ENCODE results near the gene FAM234B. TPM values are rescaled to one million over a fixed set of nuclear protein-coding genes. Genes with fewer than 3 reads are reported as not detected.
A peak's percentile ranks its signal among the peaks of the same experiment; 100 is the strongest.

FAM234B gene
- total RNA-seq, 1 experiment from 2014 or later, result 5.7 TPM

DNA sequence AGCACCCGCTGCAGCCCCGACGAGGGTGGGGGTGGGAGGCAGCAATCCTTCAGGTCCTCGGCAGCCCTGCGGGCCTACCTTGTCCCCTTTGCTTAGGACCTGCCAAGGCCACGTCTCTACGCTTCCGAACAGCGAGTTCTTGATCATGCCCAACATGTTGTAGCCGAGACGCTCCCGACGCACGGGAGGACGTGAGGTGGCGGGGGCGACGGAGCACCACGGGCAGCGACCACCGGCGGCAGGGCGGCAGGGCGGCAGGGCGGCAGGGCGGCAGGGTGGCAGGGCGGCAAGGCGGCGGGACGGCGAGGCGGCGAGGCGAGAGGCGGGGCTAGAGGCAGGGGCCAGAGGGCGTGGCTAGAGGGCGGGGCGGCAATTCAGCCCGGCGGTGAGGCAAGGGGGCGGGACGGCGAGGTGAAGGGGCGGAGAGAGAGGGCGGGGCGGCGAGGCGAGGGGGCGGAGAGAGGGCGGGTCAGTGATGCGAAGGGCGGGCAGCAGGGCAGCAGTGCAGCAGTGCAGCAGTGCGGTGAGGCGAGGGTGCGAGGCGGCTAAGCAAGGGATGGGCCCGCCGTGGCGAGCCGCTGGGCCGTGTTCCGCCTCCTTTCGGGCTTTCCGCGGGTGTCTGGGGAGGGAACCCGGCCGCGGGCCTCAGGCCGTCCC lies 44.1 kb upstream of the FAM234B start, which contains the start of gene HEBP1:
Gene HEBP1, minus strand, starts transcription at position 307 of the 657 bp plus-strand sequence. Its CDS starts 151 bp downstream, at position 156.
- peaks cover 6% of the 10 kb centered on the region for H3K36me3 Mint-ChIP-seq (ENCODE audit: insufficient read depth, unreplicated experiment)
- no peaks in the 10 kb centered on the region for H3K27me3 Mint-ChIP-seq (ENCODE audit: insufficient read depth, unreplicated experiment)
- TF ChIP-seq CTCF (IDR thresholded peaks at IDR 0.05; ENCODE audit: unreplicated experiment), result no peak
- DNase-seq (ENCODE audit: unreplicated experiment), result peak; percentile 89
- intact Hi-C loops (cut with micrococcal nuclease), result loop anchor here (1.0 to 5.0 kb wide), 5 partner anchors 94 to 1367 kb away; partner anchors contain the start of gene ATF7IP
- peak within 1 kb of the TSS; percentile 84 for H3K27ac Mint-ChIP-seq (ENCODE audit: low read depth, unreplicated experiment)
- H3K4me3 Mint-ChIP-seq (ENCODE audit: unreplicated experiment), result peak within 1 kb of the TSS; percentile 96
- POLR2A ChIA-PET, result interaction anchor here (0.5 to 1.6 kb wide), 9 partner anchors 14 to 223 kb away, joined by 3 to 6 read pairs (median 5); partner anchors contain the start of gene GPRC5A
- BruUV-seq (replicated peaks), result no TSS peak
- H3K4me1 Mint-ChIP-seq (ENCODE audit: insufficient read depth, unreplicated experiment), result peaks cover 33% of the 10 kb centered on the region
- CTCF ChIA-PET, result interaction anchor here (0.6 to 3.1 kb wide), 3 partner anchors 212 to 352 kb away, joined by 3 to 24 read pairs (median 8); no protein-coding TSS in a partner anchor
- no peaks in the 10 kb centered on the region for H3K9me3 Mint-ChIP-seq (ENCODE audit: unreplicated experiment)

GRCh38 chr12:13000616-13000924 lies 43.6 kb upstream of the FAM234B start:
- Mint-ChIP-seq H3K4me1 (ENCODE audit: insufficient read depth, unreplicated experiment) (peaks cover 33% of the 10 kb centered on the region), H3K9me3 (ENCODE audit: unreplicated experiment) (no peaks in the 10 kb centered on the region), H3K4me3 (ENCODE audit: unreplicated experiment) (peak overlapping the region; percentile 96), H3K27me3 (ENCODE audit: insufficient read depth, unreplicated experiment) (no peaks in the 10 kb centered on the region), H3K27ac (ENCODE audit: low read depth, unreplicated experiment) (peak overlapping the region; percentile 50), H3K36me3 (ENCODE audit: insufficient read depth, unreplicated experiment) (peaks cover 6% of the 10 kb centered on the region)
- ChIA-PET POLR2A (interaction anchor here (0.5 to 1.9 kb wide), 16 partner anchors 38 to 1365 kb away, joined by 3 to 7 read pairs (median 5); partner anchors contain the start of genes ATF7IP and FAM234B), CTCF (interaction anchor here (0.6 to 1.7 kb wide), 2 partner anchors 211 to 353 kb away, joined by 3 to 8 read pairs; no protein-coding TSS in a partner anchor)
- peak; percentile 54 for DNase-seq (ENCODE audit: unreplicated experiment)
- BruUV-seq (replicated peaks), result TSS peak; percentile 72
- TF ChIP-seq CTCF (IDR thresholded peaks at IDR 0.05; ENCODE audit: unreplicated experiment), result no peak
- intact Hi-C loops (cut with micrococcal nuclease), result loop anchor here (1.0 to 5.0 kb wide), 5 partner anchors 94 to 1367 kb away; partner anchors contain the start of gene ATF7IP

- peak; percentile 49 for DNase-seq (ENCODE audit: unreplicated experiment)
- H3K27ac Mint-ChIP-seq (ENCODE audit: low read depth, unreplicated experiment), result peak overlapping the region; percentile 50
- peak; percentile 25 for TF ChIP-seq CTCF (IDR thresholded peaks at IDR 0.05; ENCODE audit: unreplicated experiment)
- CTCF ChIA-PET, result interaction anchor here (0.6 to 1.7 kb wide), 5 partner anchors 35 to 353 kb away, joined by 3 to 8 read pairs (median 4); no protein-coding TSS in a partner anchor
- peaks cover 6% of the 10 kb centered on the region for H3K36me3 Mint-ChIP-seq (ENCODE audit: insufficient read depth, unreplicated experiment)
- peaks cover 33% of the 10 kb centered on the region for H3K4me1 Mint-ChIP-seq (ENCODE audit: insufficient read depth, unreplicated experiment)
- intact Hi-C loops (cut with micrococcal nuclease), result loop anchor here (1.0 to 5.0 kb wide), 6 partner anchors 93 to 1366 kb away; partner anchors contain the start of gene ATF7IP
- BruUV-seq (replicated peaks), result no TSS peak
- peak overlapping the region; percentile 96 for H3K4me3 Mint-ChIP-seq (ENCODE audit: unreplicated experiment)
- no peaks in the 10 kb centered on the region for H3K9me3 Mint-ChIP-seq (ENCODE audit: unreplicated experiment)
- H3K27me3 Mint-ChIP-seq (ENCODE audit: insufficient read depth, unreplicated experiment), result no peaks in the 10 kb centered on the region
- POLR2A ChIA-PET, result interaction anchor here (0.5 to 1.9 kb wide), 18 partner anchors 37 to 1365 kb away, joined by 3 to 7 read pairs (median 4); partner anchors contain the start of genes ATF7IP, EMP1 and FAM234B
These were observed 43.0 kb upstream of the FAM234B start for GRCh38 chr12:13000925-13001774.
